ENCODE data around the gene TMEM229A.

TMEM229A gene

DNA sequence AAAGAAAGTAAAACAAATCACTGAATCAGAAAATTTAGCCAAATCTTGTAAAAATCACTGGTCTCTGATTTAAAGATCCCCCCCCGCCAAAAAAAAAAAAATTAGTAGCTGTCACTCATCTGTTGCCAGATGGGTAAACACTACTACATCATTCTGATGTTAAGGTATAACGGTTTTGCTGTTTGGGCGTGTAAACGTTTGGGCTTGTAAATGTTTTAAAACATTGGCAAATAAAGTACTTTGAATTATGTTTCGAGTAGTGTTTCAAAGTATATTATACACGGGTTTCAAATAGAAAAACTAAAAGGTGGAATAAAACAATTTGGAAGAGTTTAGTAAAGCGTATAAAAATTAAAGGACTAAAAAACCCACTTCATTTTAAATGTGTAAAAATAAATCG is 1.5 kb downstream of the TMEM229A start:
- Histone ChIP-seq H3K27me3 (ENCODE audit: insufficient read depth, low read length, poor library complexity, severe bottlenecking) (no peaks in the 10 kb centered on the region), H2AFZ (ENCODE audit: low read length) (no peak overlapping the region), H3F3A (ENCODE audit: low read depth) (no peaks in the 10 kb centered on the region), H3K9ac (ENCODE audit: low read depth, low read length, poor library complexity, severe bottlenecking) (no peak overlapping the region), H3K9me3 (ENCODE audit: insufficient read depth, low read depth, low read length) (no peaks in the 10 kb centered on the region), H3K4me1 (ENCODE audit: insufficient read depth, low read length, poor library complexity, severe bottlenecking) (no peaks in the 10 kb centered on the region), H3K4me2 (ENCODE audit: low read depth, low read length, poor library complexity, severe bottlenecking) (no peak overlapping the region), H3K4me3 (ENCODE audit: low read length, poor library complexity, severe bottlenecking) (no peak overlapping the region), H4K20me1 (ENCODE audit: insufficient read depth, low read length, poor library complexity, severe bottlenecking) (no peaks in the 10 kb centered on the region), H3K79me2 (ENCODE audit: insufficient read depth, low read length) (no peaks in the 10 kb centered on the region), H3K9me2 (replicated peaks; ENCODE audit: low read depth, low read length) (no peaks in the 10 kb centered on the region), H3K36me3 (ENCODE audit: insufficient read depth, low read length) (no peaks in the 10 kb centered on the region)
- TF ChIP-seq, protein P1, sequence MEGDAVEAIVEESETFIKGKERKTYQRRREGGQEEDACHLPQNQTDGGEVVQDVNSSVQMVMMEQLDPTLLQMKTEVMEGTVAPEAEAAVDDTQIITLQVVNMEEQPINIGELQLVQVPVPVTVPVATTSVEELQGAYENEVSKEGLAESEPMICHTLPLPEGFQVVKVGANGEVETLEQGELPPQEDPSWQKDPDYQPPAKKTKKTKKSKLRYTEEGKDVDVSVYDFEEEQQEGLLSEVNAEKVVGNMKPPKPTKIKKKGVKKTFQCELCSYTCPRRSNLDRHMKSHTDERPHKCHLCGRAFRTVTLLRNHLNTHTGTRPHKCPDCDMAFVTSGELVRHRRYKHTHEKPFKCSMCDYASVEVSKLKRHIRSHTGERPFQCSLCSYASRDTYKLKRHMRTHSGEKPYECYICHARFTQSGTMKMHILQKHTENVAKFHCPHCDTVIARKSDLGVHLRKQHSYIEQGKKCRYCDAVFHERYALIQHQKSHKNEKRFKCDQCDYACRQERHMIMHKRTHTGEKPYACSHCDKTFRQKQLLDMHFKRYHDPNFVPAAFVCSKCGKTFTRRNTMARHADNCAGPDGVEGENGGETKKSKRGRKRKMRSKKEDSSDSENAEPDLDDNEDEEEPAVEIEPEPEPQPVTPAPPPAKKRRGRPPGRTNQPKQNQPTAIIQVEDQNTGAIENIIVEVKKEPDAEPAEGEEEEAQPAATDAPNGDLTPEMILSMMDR (conservative IDR thresholded peaks at IDR 0.05; ENCODE audit: low read length), result no peak
- TF ChIP-seq EZH2phosphoT487 (IDR thresholded peaks at IDR 0.05; ENCODE audit: borderline replicate concordance), result no peak

DNA sequence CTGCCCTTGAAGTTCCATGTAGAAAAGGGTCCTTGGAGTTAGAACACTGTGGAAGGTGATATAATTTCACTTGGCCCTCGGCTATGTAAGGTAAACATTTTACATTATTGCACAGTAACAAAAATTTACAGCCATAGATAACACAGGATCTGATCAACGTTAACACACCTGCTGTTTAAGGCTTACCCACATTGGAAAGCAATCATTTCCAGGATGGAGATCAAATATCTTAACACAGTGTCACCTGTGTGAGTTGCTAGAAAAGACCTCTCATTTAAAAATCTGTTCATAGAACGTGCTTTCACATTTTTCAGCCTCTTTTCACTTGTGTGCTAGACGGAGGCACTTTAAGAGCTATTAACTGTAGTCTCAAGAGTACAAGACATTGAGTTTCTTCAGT is 1.9 kb downstream of the TMEM229A start:
- H3F3A ChIP-seq (ENCODE audit: low read depth), result no peaks in the 10 kb centered on the region
- no peaks in the 10 kb centered on the region for H3K36me3 ChIP-seq (ENCODE audit: insufficient read depth, low read length)
- no peaks in the 10 kb centered on the region for H3K9me2 ChIP-seq (replicated peaks; ENCODE audit: low read depth, low read length)
- H3K9me3 ChIP-seq (ENCODE audit: insufficient read depth, low read depth, low read length), result no peaks in the 10 kb centered on the region
- H3K27me3 ChIP-seq (ENCODE audit: insufficient read depth, low read length, poor library complexity, severe bottlenecking), result no peaks in the 10 kb centered on the region
- no peaks in the 10 kb centered on the region for H3K79me2 ChIP-seq (ENCODE audit: insufficient read depth, low read length)
- no peak overlapping the region for H3K4me3 ChIP-seq (ENCODE audit: low read length, poor library complexity, severe bottlenecking)
- no peaks in the 10 kb centered on the region for H3K4me1 ChIP-seq (ENCODE audit: insufficient read depth, low read length, poor library complexity, severe bottlenecking)
- no peak for TF ChIP-seq EZH2phosphoT487 (IDR thresholded peaks at IDR 0.05; ENCODE audit: borderline replicate concordance)
- TF ChIP-seq, protein P1 (conservative IDR thresholded peaks at IDR 0.05; ENCODE audit: low read length), result no peak
- H2AFZ ChIP-seq (ENCODE audit: low read length), result no peak overlapping the region
- no peak overlapping the region for H3K4me2 ChIP-seq (ENCODE audit: low read depth, low read length, poor library complexity, severe bottlenecking)
- no peak overlapping the region for H3K9ac ChIP-seq (ENCODE audit: low read depth, low read length, poor library complexity, severe bottlenecking)
- H4K20me1 ChIP-seq (ENCODE audit: insufficient read depth, low read length, poor library complexity, severe bottlenecking), result no peaks in the 10 kb centered on the region

DNA sequence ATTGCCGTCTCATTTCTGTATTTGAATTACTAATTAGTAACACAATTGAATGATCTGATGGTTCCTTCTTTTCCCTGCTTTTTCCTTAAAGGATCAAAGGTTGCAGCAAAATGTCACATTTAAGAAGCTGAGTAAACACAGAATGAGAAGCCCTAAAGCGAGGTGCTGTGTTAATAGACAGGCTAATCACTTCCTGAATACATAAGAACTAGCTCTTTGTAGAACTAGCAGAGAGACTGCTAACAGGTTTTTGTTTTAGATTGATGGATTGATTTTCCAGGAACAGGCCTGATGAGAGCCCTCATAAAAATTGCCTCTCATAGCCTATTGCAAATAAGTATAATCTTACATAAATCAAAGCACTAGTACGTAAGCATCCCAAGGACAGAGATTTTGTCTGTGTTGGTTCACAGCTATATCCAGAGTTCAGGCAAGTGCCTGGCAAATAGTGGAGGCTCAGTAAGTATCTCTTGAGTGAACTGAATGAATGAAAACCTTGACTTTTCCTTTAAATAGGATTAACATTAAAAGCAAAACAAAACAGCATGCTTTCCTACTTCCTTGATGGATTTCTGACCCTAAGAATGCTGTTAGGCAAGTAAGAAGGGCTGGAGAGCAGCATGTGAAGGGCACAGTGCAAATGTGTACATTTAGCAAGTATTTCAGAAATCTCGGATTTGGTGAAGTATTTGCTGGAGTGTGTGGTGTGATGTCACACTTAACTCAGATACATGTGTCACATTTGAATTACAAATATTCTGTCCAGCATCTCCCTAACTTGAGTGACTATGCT is 3.3 kb downstream of the TMEM229A start:
- no peaks in the 10 kb centered on the region for H3K4me1 ChIP-seq (ENCODE audit: insufficient read depth, low read length, poor library complexity, severe bottlenecking)
- H3K9ac ChIP-seq (ENCODE audit: low read depth, low read length, poor library complexity, severe bottlenecking), result no peak overlapping the region
- H3K4me2 ChIP-seq (ENCODE audit: low read depth, low read length, poor library complexity, severe bottlenecking), result no peak overlapping the region
- H3K36me3 ChIP-seq (ENCODE audit: insufficient read depth, low read length), result no peaks in the 10 kb centered on the region
- no peaks in the 10 kb centered on the region for H3K79me2 ChIP-seq (ENCODE audit: insufficient read depth, low read length)
- no peak overlapping the region for H3K4me3 ChIP-seq (ENCODE audit: low read length, poor library complexity, severe bottlenecking)
- no peaks in the 10 kb centered on the region for H3K9me2 ChIP-seq (replicated peaks; ENCODE audit: low read depth, low read length)
- H3K27me3 ChIP-seq (ENCODE audit: insufficient read depth, low read length, poor library complexity, severe bottlenecking), result no peaks in the 10 kb centered on the region
- no peak overlapping the region for H2AFZ ChIP-seq (ENCODE audit: low read length)
- H3K9me3 ChIP-seq (ENCODE audit: insufficient read depth, low read depth, low read length), result no peaks in the 10 kb centered on the region
- TF ChIP-seq EZH2phosphoT487 (IDR thresholded peaks at IDR 0.05; ENCODE audit: borderline replicate concordance), result no peak
- TF ChIP-seq, protein P1 (conservative IDR thresholded peaks at IDR 0.05; ENCODE audit: low read length), result no peak
- no peaks in the 10 kb centered on the region for H3F3A ChIP-seq (ENCODE audit: low read depth)
- no peaks in the 10 kb centered on the region for H4K20me1 ChIP-seq (ENCODE audit: insufficient read depth, low read length, poor library complexity, severe bottlenecking)
